Ishikawa (cell line): ENCODE data around the gene USB1.

ENCODE experiments used
- EGR1 ChIP-seq: IDR thresholded peaks from 2 replicates; pipeline ENCODE4 v1.6.1; 2012
- FOXM1 ChIP-seq: IDR thresholded peaks from 2 replicates; pipeline ENCODE4 v1.6.1; 2012; ENCODE audit warnings: low read depth, borderline replicate concordance
- MAX ChIP-seq: IDR thresholded peaks from 2 replicates; pipeline ENCODE4 v1.6.1; 2012
- RAD21 ChIP-seq: IDR thresholded peaks from 2 replicates; pipeline ENCODE4 v1.6.1; 2012; ENCODE audit warnings: low read depth
- TAF1 ChIP-seq: IDR thresholded peaks from 2 replicates; pipeline ENCODE4 v1.6.1; 2012; ENCODE audit warnings: low read depth, mild to moderate bottlenecking
- TEAD4 ChIP-seq: IDR thresholded peaks from 2 replicates; pipeline ENCODE4 v1.6.1; 2012
- YY1 ChIP-seq: IDR thresholded peaks from 2 replicates; pipeline ENCODE4 v1.6.1; 2012; ENCODE audit warnings: low read depth

DNA sequence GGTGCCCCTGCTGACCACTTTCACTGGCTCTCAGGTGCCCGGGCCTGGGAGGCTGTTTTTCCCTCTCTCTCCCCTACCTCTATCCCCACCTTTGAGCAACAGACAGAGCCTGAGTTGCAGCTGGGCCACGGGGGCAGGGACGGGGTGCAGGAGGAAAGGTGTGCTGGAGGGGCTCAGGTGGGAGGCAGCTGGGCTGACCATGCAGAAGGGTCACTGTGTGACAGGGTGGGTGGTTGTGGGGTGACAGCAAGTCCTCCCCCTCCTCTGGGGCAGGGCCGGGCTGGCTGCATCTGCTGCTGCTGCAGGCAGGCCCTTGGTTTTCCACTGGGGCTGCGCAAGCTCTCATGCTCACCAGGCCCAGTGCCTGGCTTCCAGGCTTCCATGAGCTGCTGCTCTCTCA, 7.3 kb upstream of the USB1 start:
- TF ChIP-seq EGR1, result no peak
- no peak for TF ChIP-seq RAD21
- TF ChIP-seq TAF1, result no peak
- no peak for TF ChIP-seq MAX
- no peak for TF ChIP-seq YY1
- no peak for TF ChIP-seq FOXM1
- TF ChIP-seq TEAD4, result no peak
